ENCODE data around the gene PDE8A.

GRCh38 chr15:84982301-84982920 lies 755 bp downstream of the PDE8A start:
- TF ChIP-seq CTCF (IDR thresholded peaks at IDR 0.05) (peak in 1 of 12 donors; percentile 8), POLR2A (IDR thresholded peaks at IDR 0.05) (no peak)
